HG03571 (cell line): Measurements from ENCODE around the gene PIAS2.
"Not testable (repeated sequence)": the region's sequence is repeated elsewhere in the genome, so short reads cannot be mapped to it uniquely, and the experiment has no call there.

ENCODE experiments used
- ATAC-seq: cut with Tn5 transposase; IDR thresholded peaks from one replicate; pipeline ENCODE4 v1.9.1; 2021; ENCODE audit not compliant: unreplicated experiment

The PIAS2 gene, protein sequence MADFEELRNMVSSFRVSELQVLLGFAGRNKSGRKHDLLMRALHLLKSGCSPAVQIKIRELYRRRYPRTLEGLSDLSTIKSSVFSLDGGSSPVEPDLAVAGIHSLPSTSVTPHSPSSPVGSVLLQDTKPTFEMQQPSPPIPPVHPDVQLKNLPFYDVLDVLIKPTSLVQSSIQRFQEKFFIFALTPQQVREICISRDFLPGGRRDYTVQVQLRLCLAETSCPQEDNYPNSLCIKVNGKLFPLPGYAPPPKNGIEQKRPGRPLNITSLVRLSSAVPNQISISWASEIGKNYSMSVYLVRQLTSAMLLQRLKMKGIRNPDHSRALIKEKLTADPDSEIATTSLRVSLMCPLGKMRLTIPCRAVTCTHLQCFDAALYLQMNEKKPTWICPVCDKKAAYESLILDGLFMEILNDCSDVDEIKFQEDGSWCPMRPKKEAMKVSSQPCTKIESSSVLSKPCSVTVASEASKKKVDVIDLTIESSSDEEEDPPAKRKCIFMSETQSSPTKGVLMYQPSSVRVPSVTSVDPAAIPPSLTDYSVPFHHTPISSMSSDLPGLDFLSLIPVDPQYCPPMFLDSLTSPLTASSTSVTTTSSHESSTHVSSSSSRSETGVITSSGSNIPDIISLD

DNA sequence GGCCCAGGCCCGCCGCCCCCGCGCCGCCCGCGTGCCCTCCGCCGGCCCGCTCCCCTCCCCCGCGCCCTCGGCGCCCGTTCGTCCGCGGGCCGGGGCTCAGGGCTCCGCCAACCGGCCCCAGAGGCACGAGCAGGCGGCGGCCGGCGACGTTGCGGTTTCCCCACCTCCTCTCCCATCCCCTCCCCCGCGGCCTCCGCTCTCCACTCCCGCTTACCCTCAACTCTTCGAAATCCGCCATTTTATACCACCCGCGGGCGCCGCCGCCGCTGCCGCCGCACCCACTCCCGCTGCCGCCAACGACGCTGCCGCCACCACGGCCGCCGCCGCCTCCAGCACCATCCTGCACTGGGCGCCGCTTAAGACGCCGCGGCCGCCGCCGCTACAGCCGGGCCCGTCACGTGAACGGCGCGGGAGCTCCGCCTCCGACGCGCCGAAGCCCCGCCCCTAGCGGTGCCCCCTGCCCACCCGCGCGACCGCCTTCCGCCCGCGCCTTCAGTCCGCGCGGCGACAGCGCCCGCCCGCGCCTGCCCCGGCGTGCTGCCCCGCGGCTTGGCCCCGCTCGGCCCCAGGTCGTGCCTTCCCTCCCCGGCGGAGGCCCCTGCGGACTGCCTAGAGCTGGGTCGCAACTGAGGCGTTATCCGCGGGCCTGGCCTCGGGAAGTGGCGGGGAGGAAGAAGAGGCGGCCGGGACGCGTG, at the start of gene PIAS2, which contains the start of gene KATNAL2:
TSS of gene PIAS2 (minus strand) at position 400 of the 695 bp plus-strand sequence. CDS start at position 238, 162 bp downstream.
TSS of gene KATNAL2 (plus strand) at position 495 of the 695 bp plus-strand sequence. CDS start 29,271 bp downstream, outside the sequence.
- peak; percentile 87 for ATAC-seq

DNA sequence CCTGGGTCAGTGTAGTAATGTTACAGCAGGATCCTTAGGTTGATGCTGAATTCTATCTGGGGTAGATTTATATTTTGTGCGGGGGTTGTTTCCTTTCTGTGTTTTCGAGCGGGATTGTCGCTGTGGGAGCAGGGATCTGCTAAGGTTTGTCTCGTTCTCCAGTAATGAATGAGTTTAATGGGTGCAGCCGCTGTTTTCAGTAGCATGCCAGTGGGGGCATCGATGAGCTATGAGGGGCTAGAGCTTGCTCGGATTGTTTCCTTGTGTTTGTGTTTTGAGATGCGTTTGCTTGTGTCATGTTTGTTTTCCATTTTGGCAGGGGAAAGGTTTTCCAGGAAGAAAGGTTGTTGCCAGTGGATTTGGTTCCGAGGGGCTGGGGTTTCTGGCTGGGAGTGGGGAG, 49.0 kb upstream of the PIAS2 start:
- ATAC-seq, result not testable (repeated sequence)

DNA sequence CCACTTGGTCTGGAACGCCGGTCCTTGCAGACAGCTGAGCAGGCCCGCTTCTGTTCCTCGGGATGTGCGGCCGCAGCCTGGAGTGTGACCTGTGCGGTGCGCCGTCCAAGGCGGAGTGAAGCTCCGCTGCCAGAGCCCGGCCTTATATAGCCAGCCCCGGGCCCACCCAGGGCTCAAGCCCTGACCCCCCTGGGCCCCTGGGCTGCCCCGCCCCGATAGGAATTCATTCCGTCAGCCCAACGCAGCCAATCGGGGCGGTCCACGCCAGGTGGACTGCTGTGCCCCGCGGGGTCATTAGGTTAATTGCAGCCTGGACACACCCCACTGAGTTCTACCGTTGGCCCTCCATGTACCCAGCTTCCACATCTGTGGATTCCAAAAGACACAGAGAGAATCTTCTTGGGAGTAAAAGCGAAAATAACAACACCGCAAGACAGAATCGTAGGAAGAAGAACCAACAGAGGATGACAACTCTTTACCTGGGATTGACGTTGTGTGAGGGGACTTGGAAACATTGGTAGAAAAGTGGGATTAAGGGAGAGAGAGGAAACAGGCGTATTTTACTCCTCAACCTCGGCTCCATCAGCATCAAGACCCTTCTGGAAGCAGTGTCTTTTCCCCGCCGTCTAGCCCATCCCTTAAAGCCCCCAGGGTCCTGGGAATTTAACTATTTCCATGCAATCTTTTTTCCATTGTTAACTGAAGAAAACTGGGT, 47.4 kb upstream of the PIAS2 start:
- not testable (repeated sequence) for ATAC-seq

DNA sequence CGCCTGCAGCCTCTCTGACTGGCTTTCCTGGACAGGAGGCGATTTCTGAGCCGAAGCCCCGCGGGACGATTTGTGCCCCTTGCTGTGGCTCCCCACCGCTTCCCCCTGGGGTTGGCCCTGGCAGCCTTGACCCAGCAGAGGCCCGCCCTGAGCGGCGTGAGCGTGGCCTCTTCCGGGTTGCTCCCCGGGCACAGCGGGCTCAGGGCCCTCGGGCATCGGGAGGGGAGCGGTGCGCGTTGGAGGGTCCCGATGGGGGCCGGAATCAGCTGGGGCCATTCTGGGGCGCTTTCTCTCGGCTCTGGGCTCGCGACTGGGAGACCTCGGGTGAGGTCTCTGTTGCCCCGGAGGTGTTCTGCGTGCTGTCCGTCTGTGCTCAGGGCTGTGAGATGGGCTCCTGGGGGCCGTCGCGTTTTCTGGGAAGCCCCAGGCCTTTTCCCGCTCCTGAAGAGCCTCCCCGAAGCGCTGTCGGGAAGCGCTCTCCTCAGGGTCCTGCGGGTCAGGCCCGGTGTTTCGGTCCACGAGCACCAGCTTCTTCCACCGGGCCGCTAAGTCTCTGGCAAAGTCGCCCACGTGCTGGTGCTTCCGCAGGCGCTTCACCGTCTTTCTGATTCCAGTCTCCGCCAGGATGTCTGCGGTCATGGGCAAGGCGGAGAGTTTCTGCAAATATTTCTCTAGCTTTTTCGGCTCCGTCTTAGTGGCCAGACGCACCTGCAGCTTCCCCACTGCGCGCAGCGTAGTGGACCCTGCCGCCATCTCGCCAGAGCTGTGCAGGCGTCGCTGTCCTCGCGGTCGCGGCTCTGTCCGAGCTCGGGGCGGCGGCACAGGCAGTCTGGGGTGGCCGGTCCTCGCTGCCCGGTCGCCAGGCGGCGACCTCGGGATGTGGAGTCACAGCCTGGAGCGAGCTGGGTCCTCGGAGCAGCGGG, 46.6 kb upstream of the PIAS2 start:
- ATAC-seq, result not testable (repeated sequence)

DNA sequence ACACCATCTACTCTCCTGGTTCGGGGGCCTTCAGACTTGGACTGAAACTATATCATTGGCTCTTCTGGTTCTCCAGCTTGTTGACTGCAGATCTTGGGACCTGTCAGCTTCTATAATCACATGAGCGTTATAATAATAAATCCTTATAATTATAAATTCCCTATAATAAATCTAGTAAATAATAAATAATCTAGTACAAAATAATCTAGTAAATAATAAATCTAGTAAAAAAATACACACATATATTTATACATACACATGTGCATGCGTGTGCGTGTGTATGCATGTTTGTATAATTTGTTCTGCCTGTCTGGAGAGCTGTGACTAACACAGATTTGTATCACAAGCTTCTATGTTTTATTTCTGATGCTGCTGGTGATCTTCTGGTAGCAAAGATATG, 40.9 kb upstream of the PIAS2 start:
- ATAC-seq, result no peak

DNA sequence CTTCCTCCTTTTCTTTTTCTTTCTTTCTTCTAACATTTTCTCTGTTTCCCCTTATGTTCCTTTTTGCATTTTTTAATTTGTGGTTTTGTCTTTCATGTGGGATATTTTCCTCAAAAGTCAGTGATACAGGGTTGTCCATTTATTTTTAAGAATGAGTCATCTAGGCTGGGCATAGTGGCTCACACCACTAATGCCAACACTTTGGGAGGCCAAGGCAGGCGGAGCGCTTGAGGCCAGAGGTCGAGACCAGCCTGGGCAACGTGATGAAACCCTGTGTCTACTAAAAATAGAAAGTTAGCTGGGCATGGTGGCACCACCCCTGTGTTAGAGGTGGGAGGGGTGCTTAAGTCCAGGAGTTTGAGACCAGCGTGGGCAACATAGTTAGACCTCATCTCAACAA, 35.9 kb upstream of the PIAS2 start:
- ATAC-seq, result no peak

DNA sequence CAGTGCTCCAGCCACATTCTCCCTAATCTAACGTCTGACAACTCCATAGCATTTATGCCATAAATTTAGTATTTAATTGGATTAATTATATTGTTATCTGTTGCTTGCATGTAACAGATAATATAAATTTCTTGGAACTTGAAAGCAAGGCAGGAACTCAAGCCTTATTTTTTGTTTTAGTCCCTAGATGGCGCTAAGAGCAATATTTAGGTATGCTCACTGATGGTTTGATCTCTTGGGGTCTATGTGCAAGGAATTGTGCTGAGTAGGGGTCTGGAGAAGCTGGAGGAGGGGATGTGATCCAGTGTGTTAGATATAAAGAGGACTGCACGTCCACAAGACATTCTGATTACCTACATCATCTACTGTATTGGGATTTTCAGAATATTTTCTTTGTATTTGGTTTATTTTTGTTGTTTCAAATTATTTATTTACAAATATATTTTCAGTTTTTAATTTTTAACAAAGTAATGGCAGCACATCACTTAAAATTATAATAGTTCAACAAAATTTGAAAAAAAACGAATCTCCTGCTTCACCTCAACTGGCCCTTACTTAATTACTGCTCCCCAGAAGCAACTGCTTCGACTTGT, 32.9 kb upstream of the PIAS2 start:
- ATAC-seq, result no peak

DNA sequence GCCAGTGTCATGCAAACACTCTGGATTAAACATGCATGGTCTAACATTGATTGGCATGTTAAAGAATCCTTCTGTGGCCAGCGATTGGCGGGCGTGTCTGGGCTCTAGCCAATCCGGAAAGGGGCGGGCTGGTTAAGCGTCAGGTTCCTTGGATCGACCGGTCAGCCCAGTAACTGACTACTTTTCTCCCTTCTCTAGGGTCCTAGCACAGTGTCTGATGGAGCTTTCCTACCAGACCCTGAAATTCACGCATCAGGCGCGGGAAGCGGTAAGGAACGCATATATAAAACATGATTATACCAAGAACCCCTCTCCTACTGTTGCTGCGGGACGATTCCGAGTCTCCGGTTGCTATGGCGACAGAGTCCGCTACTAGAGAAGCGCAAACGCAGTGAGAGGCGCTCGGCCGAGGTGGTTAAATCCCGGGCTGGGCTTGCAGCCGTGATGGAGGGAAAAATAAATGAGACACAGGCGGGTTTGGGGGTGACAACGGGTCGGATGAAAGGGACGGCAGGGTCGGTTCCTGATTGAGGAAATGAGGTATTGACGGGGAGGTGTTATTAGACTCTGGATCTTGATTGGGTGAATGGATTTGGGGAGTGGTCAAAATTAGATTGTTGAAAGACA, 29.5 kb upstream of the PIAS2 start:
- ATAC-seq, result peak; percentile 83

DNA sequence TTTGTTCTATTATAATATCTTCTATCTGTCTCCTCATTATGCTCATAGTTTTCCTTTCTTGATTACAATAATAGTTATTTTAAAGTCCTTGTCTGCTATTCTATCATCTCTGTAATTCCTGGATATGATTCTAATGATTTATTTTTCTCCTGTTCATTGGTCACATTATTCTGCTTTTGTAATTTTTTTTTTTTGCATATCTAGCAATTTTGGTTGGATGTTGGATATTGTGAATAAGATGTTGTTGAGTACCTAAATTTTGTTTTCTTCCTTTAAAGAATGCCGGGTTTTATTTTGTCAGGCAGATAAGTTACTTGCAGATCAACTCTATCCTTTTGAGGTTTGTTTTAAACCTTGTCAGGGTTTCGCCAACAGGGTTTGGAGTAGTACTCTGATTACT, 25.3 kb upstream of the PIAS2 start:
- ATAC-seq, result no peak

DNA sequence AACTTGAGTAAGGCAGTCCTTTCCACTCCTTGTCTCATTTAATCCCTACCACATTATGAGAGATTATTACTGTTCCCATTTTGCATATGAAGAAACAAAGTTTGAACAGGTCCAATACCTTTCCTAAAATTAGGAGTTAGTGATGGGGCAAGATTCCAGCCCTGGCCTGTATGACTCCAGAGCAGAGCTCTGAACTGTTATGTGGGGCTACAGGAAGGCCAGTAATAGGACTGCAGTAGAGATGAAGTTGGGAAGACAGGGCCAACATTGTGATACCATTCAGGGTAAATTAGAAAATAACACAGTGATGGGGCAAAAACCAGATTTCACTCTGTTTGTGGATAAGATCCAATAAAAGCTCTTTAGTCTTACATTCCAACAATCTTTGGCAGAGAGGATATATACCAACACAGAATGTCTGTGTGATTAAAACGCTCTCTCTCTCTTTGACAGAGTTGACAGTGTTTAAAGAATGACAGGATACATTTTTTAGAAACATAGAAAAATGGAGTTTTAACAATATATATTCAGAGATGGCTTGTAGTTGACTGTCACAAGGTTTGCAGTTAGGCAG, 22.8 kb upstream of the PIAS2 start:
- no peak for ATAC-seq

DNA sequence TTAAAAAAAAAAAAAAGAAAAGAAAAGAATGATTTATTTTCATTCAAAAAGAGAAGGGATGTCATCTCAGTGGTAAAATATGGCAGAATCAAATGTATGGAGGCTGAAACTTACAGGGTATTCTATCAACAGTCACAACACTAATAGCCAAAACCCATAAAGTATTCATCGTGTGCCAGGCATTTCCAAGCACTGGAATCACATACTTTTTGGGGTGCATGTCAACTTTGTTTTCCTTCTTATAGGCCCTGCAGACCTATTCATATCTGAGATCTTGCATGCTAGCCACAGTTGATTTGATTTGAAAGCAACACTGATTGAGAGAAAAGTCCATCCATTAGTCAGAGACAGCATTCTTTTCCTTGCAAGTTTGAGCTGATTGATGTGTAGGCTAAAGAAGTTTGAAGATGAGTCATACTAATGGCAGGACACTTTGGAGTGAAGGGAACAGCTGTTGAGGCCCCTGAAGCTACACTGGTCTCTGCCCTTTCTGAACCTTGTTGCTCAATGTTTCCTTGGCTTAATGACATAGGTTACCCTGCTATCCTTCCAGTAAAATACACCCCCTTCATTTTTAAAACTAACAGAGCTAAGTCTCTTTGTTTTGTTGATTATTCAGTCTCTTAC, 22.1 kb upstream of the PIAS2 start:
- no peak for ATAC-seq

DNA sequence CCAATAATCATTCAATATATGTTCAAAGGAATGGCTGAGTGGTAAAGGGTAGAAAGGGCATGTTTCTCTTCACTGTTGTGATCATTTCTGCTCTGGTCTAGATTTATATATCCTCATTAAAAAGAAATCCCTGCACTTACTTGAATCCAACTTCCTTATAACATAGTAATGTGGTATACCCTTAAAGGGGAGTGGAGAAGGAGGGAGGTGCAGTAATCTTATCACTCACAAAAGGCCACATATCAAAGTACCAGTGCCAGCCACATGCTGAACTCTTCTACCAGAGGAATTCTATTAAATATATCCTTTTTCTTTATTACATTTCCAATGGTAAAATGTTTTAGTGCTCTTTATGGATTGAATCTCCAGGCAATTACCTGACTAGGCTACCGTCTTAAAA, 3.3 kb upstream of the PIAS2 start:
- no peak for ATAC-seq

DNA sequence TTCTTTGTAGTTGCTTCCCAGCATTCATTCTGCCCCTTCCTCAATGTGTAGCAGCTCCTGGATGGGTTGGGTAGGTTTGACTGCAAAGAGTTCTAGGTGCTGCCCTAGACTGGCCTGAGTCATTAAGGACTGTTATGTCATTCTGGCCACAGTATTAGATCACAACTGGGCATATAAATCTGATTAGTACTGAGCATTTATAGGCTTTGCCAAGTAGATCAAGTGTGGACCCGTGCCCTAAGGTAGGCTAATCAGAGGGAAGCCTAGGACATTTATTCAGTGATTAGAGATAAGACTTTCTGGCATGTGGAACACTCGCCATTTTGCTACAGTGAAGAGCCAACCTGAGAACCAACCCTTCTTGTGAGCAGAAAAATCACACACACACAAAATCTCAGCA, 2.8 kb upstream of the PIAS2 start:
- no peak for ATAC-seq

DNA sequence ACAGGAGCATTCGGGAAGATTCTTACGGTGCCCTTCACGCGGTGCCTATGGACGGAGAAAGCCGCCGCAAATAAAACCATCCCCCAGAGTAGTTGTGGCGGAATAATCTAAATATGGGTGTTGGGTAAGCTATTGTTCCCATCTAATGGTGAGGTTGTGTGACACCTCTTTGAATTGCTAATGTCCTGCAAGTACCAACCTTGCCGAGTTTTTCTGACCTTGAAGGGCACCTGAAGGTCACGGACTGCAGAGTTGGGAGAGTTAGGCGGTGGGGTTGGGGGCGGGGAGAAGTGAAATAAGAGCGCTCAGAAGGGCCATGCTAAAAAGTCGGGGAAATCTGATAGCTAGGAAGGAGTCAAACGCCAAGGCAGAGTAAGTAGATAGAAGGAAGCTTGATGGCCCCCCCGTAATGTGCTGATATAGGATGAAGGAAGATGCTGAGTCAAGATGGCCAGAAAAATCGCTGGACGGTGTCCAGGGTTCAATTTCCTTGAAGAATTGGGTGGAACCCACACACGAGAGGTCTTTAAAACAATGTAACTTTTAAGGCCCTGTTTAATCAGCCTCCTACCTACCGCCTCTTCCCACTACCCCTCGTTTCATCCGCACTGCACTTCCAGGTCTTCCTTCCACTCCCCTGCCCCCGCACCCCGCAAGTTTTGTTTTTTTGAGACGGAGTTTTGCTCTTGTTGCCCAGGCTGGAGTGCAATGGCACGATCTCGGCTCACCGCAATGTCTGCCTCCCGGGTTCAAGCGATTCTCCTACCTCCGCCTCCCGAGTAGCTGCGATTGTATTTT, 695 bp upstream of the PIAS2 start:
- peak; percentile 14 for ATAC-seq

DNA sequence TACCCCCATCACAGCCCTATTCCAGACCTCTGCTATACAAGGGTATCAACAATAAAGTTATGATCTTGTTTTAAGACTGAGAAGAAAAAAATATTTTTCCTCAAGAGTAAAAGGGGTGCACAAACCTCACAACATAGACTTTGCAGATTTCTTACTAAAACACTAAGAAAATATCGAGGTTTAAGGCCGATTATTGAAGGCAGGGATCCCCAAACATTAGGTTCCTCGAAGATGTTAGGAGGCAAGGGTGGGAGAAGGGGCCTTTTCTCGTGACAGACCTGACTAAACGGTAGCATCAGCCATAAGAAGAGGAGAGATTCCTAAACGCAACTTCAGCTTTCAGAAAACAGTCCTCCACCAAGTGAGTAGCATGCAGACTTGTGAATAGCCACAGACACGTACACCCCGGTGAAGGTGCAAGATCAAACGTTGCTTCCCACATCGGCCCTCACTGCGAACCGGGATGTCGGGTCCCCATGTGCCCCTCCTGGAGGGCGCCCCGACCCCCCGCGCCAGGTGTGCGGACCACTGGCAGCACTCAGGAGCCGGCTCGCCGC, 678 bp downstream of the PIAS2 start:
- peak; percentile 17 for ATAC-seq

DNA sequence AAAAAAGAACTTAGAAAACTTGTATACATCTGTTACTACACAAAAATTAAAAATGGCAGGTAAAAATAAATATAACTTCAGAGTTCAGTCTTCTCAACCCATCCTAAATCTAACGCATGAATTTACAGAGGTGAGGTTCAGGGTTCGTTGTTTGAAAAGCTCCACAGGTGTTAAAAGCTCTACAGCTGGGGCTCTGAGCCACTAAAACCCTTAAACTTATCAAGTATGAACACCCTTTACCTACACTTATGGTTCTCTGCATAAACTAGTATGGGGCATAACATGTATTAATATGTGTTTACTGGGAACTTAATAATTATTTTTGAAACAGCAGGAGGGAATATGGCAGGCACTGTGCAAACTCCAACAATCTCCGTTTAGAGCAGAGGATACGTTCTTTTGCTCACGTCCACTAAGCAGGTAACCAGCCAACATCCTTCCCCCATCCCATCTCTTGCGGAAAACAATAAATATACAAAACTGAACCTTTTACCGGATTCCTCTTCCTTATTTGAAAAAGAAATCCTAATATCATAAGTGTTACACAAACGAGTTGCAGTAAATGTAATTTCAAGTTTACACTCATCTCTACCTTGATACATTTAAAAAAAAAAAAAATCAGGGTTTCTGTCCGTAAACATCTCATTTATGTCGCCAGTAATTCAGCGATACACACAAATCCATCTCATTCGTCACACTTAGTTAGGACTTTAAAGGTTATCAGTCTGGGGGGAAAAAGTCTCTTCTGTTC, 1.3 kb downstream of the PIAS2 start:
- no peak for ATAC-seq

DNA sequence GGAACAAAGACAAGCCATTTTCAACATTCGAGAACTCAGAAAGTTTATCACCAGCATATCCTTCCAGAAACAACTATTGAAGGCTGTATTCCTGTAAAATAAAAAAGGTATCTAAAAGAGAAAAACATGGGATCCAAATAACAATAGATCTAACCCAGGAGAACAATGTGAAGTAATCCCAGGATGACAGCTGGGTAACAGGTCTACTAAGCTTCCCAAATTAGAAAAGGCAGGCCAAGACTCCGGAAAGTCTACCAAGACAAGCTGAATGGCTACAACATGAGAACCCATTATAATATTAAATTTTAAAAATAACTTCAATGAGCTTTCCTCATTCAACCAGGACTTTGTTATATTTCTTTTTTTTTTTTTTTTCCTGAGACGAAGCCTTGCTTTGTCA, 6.5 kb downstream of the PIAS2 start:
- ATAC-seq, result no peak
